GM21737 (cell line): Measurements from ENCODE around the gene ARHGEF39.

Source experiments
- ATAC-seq: cut with Tn5 transposase; IDR thresholded peaks from one replicate; pipeline ENCODE4 v1.9.1; 2021; ENCODE audit warnings: mild to moderate bottlenecking, moderate library complexity; ENCODE audit not compliant: unreplicated experiment

Gene ARHGEF39

GRCh38 chr9:35679091-35679490, 14.1 kb upstream of the ARHGEF39 start:
- ATAC-seq = no peak

DNA sequence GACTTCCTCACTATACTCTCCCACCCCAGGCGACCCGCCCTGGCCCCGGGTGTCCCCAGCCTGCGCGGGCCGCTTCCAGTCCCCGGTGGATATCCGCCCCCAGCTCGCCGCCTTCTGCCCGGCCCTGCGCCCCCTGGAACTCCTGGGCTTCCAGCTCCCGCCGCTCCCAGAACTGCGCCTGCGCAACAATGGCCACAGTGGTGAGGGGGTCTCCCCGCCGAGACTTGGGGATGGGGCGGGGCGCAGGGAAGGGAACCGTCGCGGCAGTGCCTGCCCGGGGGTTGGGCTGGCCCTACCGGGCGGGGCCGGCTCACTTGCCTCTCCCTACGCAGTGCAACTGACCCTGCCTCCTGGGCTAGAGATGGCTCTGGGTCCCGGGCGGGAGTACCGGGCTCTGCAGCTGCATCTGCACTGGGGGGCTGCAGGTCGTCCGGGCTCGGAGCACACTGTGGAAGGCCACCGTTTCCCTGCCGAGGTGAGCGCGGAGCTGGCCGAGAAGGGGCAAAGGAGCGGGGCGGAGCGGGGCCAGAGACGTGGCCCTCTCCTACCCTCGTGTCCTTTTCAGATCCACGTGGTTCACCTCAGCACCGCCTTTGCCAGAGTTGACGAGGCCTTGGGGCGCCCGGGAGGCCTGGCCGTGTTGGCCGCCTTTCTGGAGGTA, 10.9 kb upstream of the ARHGEF39 start:
- ATAC-seq = no peak

DNA sequence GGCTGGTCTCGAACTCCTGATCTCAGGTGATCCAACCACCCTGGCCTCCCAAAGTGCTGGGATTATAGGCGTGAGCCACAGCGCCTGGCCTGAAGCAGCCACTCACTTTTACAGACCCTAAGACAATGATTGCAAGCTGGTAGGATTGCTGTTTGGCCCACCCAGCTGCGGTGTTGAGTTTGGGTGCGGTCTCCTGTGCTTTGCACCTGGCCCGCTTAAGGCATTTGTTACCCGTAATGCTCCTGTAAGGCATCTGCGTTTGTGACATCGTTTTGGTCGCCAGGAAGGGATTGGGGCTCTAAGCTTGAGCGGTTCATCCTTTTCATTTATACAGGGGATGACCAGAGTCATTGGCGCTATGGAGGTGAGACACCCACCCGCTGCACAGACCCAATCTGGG, 10.2 kb upstream of the ARHGEF39 start:
- ATAC-seq = no peak

- no peak for ATAC-seq
These were observed 9.0 kb upstream of the ARHGEF39 start for GRCh38 chr9:35674025-35674361.

DNA sequence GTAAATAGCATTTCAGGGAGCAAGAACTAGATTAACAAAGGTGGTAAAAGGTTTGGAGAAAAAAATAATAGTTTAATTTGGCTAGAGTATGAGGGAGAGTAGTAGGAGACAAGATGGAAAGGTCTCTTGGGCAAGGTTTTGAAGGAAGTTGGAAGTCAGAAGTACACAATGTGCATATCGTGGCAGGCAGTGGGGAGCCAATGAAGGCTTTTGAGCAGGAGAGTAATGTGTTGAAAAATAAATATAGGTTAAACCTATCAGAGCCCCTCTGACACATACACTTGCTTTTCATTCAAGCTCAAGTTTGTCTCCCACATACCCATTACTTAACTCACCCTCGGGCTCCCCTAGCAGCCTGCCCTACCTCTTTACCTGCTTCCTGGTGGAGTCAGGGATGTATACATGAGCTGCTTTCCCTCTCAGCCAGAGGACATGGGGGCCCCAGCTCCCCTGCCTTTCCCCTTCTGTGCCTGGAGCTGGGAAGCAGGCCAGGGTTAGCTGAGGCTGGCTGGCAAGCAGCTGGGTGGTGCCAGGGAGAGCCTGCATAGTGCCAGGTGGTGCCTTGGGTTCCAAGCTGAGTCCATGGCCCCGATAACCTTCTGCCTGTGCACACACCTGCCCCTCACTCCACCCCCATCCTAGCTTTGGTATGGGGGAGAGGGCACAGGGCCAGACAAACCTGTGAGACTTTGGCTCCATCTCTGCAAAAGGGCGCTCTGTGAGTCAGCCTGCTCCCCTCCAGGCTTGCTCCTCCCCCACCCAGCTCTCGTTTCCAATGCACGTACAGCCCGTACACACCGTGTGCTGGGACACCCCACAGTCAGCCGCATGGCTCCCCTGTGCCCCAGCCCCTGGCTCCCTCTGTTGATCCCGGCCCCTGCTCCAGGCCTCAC, 8.4 kb upstream of the ARHGEF39 start, which contains the start of gene CA9:
TSS of gene CA9 (plus strand) at position 797 of the 893 bp plus-strand sequence. CDS start at position 829, 32 bp downstream.
- no peak for ATAC-seq

GRCh38 chr9:35669331-35670145, 4.5 kb upstream of the ARHGEF39 start:
- no peak for ATAC-seq

DNA sequence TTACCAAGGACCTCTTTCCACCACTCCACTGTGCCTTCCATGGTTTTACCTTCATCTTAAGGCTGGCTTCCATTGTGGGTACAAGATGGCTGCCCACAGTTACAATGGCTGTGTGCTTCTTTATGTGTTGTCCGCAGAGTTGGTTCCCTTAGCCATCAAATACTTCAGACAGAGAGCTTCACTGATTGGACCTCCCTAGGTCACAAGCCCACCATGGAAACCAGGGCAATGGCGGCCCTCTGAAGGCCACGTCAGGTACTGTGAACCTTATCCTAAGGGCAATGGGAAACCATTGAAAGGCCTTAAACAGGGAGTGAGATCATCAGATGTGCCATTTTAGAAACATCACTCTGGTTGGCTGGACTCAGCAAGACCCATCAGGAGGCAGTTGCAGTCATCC, 2.9 kb upstream of the ARHGEF39 start:
- no peak for ATAC-seq

GRCh38 chr9:35666549-35666948, 1.6 kb upstream of the ARHGEF39 start:
- no peak for ATAC-seq

- ATAC-seq = no peak
These were observed 1.1 kb upstream of the ARHGEF39 start for GRCh38 chr9:35666045-35666444.

DNA sequence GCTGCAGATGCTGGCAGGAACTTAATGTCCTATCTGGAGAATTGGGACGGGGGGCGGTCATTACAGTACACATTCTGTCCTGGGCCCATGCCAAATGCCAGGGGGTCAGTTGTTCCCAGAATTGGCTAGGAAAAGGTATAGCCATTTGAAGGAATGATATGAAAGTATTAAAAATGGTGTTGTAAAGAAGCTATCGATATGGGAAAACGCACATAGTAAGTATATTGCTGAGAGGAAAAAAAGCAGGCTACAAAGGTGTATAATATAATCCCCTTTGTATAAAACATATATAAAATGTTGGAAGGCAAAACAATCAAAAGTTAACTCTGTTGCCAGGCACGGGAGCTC, 450 bp upstream of the ARHGEF39 start:
- ATAC-seq = no peak

- no peak for ATAC-seq
These were observed 2.6 kb downstream of the ARHGEF39 start for GRCh38 chr9:35662437-35662836.

DNA sequence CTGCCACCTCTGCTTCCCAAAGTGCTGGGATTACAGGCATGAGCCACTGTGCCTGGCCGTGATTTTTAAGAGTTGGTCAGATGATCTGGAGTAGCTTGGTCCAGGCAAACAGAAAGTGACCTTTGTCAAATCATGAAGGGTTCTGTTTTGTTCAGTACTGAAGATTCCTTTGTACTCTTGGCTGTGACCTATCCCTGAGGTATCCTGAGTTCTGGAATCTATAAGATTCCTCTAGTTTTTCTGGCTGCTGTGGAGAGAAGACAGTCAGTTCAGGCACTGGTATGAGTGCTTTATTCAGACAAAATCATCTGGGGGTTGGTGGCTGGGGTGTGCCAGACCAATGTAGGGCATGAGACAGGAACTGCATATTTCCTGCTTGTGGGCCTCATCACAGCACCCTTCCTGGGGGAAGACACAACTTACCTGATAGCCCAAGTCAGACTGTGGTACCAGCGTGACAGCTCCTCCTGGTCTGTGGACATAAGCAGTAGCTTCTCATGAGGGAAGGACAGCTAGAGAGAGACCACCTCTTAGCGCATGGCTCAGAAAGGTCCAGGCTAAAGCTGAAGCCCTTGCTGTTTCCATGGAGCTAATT, 3.1 kb downstream of the ARHGEF39 start:
- ATAC-seq = no peak

DNA sequence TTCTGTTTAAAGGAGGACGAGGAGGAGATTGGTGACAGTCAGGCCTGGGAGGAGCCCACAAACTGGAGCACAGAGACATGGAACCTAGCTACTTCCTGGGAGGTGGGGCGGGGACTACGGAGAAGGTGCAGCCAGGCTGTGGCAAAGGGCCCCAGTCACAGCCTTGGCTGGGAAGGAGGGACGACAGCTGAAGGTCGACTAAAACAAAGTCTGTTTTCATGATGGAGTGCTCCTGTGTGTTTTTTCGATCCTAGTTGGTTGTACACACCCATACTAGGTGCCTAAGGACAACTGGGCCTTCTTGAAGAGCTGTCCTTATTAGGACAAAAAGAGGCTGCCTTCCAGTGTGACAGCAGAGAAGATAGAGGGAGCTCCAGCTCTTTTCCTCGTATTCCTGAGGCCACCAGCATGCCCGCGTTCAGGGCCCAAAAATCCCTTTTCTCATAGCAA, 4.0 kb downstream of the ARHGEF39 start:
- no peak for ATAC-seq

GRCh38 chr9:35659340-35659739, 5.7 kb downstream of the ARHGEF39 start:
- no peak for ATAC-seq

DNA sequence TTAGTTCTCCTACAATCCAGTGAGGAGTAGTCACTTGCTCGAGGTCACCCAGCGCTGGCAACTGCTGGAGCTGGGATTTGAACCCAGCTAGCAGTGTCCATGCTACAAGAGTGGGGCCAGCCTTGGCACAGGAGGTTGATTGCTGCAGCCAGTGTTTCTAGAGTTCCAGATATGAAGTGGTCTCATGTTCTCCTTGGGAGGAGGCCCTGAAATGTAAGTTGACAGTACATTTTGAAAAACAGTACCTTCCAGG, 6.1 kb downstream of the ARHGEF39 start:
- no peak for ATAC-seq

- peak; percentile 52 for ATAC-seq
These were observed 6.6 kb downstream of the ARHGEF39 start, which contains the start of gene CCDC107 for GRCh38 chr9:35658137-35658967. TSS of gene CCDC107 (plus strand) at chr9:35658292. CDS start at chr9:35658380, 88 bp downstream.

GRCh38 chr9:35657546-35658136, 7.4 kb downstream of the ARHGEF39 start, which contains the start of gene RMRP:
TSS of gene RMRP (minus strand) at chr9:35658019.
- peak; percentile 80 for ATAC-seq

DNA sequence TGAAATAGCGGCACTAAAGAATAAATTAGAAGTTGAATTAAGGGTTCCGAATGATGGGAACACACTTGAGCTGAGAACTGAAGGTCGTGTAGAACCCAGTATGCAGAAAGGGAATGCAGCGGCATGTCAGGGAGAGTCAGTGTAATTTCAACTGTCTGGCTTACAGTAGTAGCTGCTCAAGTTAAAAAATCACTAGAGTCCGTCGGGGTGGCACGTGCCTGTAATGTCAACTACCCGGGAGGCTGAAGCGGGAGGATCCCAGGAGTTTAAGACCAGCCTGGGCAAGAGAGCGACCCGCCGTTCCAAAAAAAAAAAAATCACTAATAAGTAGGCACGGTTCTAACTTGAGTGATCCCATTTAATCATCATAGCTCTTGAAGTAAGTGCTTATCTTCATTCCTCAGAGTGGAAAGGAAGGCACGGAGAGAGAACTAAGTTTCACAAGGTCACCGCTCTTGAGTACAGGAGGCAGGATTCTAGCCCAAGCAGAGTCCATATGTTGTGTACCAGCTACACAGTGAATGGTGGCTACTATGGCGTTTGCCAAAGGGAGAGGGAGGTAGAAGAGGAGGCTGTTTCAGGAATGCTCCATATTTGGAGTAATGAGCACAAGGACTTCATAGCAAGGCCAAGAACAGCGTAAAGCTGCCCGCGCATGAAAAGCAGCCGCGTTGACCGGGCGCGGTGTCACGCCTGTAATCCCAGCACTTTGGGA, 8.0 kb downstream of the ARHGEF39 start:
- no peak for ATAC-seq

DNA sequence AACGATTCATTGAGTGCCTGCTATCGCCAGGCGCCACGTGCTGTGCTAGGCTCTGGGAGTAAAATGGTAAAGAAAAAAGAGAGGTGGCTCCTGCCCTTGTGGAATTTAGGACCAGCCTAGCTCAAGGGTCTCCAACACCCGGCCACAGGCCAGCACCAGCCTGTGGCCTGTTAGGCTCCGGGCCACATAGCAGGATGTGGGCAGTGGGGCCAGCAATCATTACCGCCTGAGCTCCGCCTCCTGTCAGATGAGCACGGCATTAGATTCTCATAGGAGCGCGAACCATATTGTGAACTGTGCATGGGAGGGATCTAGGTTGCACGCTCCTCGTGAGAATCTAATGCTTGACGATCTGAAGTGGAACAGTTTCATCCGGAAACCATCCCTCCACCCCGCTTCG, 8.6 kb downstream of the ARHGEF39 start:
- ATAC-seq = no peak
